Stimulated activated CD4-positive, alpha-beta T cell treated with anti-CD3 and anti-CD28 coated beads, Interleukin-1b, Interleukin-23, amount 100 ng/mL, for 24 hours (primary cell): ENCODE data around the gene CAVIN1.
"Not testable (repeated sequence)": the region's sequence is repeated elsewhere in the genome, so short reads cannot be mapped to it uniquely, and the experiment has no call there.

Experiments
- DNase-seq, 4 experiments: peaks; one replicate each; pipeline ENCODE4 v3.0.0-alpha.2; 2020; ENCODE audit warnings: low read depth in 4 of 4, low spot score in 1 of 4

Gene CAVIN1

GRCh38 chr17:42405963-42406495, 17.0 kb downstream of the CAVIN1 start:
- peak; percentile 52 to 86 (median 77) for DNase-seq

DNA sequence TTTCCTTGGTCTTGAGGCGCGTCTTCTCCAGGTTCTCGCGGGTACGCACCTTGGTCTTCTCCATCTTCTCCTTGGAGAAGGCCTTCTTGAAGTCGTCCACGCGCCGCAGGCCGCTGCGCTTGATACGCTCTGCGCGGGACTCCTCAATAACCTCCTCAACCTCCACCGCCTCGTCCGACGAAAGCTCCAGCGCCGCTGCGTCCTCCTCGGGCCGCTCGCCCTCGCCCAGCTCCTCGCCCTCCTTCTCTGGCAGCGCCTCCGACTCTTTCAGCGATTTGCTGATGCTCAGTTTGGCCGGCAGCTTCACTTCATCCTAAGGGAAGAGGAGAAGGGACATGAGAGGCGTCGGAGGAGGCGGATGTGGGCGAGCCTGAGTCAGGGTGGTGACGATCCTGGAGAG, 18.0 kb downstream of the CAVIN1 start:
- DNase-seq: no peak

DNA sequence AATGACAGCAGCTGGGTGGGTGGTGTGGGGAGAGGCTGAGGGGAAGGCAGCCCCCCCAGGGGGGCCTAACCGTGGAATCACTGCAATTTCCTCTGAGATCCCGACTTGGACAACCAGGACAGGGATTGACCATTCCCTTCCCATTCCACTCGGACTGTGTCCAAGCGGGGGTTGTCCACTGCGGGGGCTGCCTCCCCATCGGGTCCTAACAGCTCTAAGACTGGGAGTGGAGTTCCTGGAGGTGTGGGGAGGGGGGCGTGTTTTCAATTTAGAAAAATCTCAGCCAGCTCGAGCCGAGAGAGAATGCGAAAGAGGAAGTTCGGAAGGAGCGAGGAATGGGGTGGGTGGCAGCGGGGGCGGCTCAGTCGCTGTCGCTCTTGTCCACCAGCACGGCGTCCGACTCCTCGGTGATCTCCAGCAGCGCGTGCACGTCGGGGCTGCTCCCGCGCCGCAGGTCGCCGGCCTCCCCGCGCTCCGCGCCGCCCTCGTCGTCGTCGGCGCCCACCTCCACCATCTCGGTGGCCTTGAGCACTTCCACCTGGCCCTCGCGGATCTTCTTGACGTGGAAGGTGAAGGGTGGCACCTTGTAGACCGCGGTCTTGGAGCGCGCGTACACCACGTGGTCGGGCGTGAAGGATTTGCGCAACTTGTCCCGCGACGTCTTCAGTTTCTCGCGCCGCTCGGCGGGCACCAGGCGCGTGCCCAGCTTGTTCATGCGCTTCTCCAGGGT, 18.6 kb downstream of the CAVIN1 start:
- DNase-seq: no peak

- DNase-seq: peak in 2 of 4 experiments; percentile 19 to 39
These were observed 19.9 kb downstream of the CAVIN1 start for GRCh38 chr17:42403150-42403549.

DNA sequence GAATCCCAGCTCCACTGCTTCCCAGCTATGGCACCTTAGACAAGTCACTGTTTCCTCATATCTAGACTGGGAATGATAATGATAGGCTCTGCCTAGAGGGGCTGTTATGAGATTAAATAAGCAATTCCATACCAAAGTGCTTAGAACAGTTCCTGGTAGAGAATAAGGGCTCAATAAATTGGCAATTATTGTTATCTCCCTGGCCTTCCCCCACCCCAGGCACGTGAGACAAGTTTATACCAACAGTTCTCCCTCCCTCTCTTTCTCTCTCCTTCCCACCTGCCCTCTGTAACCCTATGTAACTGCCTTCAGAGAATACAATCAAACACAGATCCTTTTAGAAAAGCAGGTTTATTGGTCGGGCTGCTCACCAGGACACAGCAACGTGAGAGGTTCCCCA, 20.9 kb downstream of the CAVIN1 start:
- DNase-seq: no peak

- DNase-seq: not testable (repeated sequence)
These were observed 22.1 kb downstream of the CAVIN1 start for GRCh38 chr17:42400844-42401375.

DNA sequence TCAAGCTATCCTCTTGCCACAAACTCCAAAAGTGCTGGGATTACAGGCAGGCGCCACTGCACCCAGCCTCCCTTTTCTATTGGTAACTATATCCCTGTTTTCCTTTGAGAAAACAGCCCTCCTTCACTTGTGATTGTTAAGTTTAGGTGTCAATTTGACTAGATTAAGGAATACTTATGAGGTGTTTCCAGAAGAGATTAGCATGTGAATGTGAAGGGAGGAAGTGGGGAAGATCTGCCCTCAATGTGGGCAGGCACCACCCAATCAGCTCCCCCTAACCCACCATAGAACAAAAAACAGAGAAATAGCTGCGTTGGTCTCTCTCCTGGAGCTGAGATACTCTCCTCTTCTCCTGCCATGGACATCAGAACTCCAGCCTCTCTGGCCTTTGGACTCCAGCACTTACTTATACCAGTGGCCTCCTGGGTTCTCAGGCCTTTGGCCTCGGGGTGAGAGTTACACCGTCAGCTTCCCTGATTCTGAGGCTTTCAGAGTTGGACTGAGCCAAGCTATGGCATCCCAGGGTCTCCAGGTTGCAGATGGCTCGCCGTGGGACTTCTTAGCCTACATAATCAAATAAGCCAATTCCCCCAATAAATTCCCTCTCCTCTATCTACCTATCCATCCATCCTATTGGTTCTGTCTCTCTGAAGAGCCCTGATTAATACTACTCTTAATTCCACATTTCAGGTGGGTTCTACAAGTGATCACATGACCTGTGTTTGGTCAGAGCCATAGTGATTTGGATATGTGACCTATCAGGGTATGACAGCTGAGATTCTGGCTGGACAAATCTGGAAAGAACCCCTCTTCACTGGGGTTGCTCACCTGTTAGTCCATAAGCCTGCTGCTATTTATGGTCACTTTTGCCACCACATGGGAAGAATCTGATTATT, 22.9 kb downstream of the CAVIN1 start:
- no peak for DNase-seq

DNA sequence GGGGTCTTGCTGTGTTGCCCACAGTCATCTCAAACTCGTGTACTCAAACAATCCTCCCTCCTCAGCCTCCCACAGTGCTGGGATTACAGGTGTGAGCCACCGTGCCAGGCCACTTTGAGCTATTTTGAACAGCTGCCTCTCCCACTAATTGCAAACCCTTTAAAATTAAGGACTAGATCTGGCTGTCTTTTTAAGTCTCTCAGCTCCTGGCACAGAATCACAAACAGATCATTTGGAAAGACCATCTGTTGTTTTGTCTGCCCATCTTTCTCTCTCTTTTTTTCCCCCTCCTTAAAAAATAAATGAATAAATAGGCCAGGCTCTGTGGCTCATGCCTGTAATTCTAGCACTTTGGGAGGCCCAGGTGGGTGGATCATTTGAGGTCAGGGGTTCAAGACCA, 23.9 kb downstream of the CAVIN1 start:
- no peak for DNase-seq

- not testable (repeated sequence) for DNase-seq
These were observed 27.5 kb downstream of the CAVIN1 start for GRCh38 chr17:42395601-42396000.

- no peak for DNase-seq
These were observed 28.2 kb downstream of the CAVIN1 start for GRCh38 chr17:42394838-42395237.

GRCh38 chr17:42392692-42393415, 30.2 kb downstream of the CAVIN1 start:
- no peak for DNase-seq

GRCh38 chr17:42391439-42391838, 31.6 kb downstream of the CAVIN1 start:
- DNase-seq: not testable (repeated sequence)

DNA sequence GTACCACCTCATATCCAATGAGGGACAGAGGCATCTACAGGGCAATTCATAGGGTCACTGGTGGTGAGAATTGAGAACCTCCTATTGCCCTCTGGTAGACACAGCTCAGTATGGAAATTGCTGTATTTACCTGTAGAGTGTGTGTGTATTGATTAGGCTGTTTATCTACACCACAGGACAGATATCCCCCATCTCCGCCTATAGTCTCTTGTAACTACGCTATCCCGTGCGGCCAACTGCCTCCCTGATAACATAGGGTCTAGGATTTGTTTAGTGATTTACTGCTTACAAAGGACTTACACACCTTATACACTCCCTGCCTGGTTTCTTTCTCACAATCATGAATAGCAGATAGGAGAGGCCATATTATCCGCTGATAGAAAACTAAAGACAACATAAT, 33.2 kb downstream of the CAVIN1 start:
- no peak for DNase-seq

DNA sequence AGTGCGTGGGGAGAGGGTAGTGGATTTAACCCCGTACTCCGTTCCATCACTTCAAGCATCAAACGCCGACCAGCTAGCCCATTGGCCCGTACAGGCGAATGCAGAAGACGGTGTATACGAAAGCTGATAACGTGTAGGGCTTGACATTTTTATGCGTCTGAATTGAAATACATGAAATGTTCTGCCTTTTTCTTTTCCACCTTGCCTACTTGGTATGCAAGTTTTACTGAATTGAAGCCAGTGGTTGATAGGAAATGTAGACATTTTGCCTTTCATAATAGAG, 34.0 kb downstream of the CAVIN1 start:
- peak in 1 of 4 experiments; percentile 62 for DNase-seq

- peak; percentile 100 for DNase-seq
These were observed 34.5 kb downstream of the CAVIN1 start, which contains the start of gene STAT3 for GRCh38 chr17:42388381-42389134. Gene STAT3, minus strand, starts transcription at chr17:42388442. Its CDS starts 39,926 bp downstream, at chr17:42348516.

GRCh38 chr17:42387661-42388380, 35.2 kb downstream of the CAVIN1 start:
- peak in 2 of 4 experiments; percentile 7 to 16 for DNase-seq

- no peak for DNase-seq
These were observed 36.0 kb downstream of the CAVIN1 start for GRCh38 chr17:42386777-42387657.

GRCh38 chr17:42381898-42382297, 41.2 kb downstream of the CAVIN1 start:
- DNase-seq: no peak

DNA sequence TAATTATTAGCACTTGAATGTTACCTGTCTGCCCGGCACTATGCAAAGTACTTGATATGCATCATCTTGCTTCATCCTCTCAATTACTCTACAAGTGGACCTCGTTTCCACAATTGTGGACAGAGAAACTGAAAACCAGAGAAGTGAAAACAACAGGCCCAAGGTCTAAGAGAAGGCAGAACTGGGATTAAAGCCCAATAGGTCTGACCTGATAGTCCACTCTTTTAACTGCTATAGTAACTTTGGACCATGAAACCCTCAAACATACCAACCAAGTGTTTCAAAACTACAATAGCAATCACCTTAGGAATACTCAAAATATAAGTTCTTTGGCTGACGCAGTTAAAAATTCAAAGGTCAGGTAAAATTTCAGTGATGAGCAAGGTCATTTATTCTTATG, 42.1 kb downstream of the CAVIN1 start:
- DNase-seq: no peak
